Stimulated activated naive CD8-positive, alpha-beta T cell treated with anti-CD3 and anti-CD28 coated beads, Interleukin-15, amount 100 ng/mL, for 72 hours (primary cell): ENCODE data around the gene MMP7.

Source experiments
- ATAC-seq: fragments of 150-1000 bp; cut with Tn5 transposase; 2 replicates; pipeline ENCODE4 v1.10.0; 2021; ENCODE audit warnings: mild to moderate bottlenecking, moderate library complexity
- DNase-seq, 2 donors: peaks; one replicate each; pipeline ENCODE4 v3.0.0; 2021 to 2022
- H3K27ac Mint-ChIP-seq, 2 donors: one replicate each; pipeline ENCODE4 v1.8.0; 2022; ENCODE audit warnings: mild to moderate bottlenecking in 2 of 2, mixed read lengths in 2 of 2, moderate library complexity in 2 of 2
- H3K27me3 Mint-ChIP-seq: one replicate; pipeline ENCODE4 v1.8.0; 2022; ENCODE audit warnings: mixed read lengths
- H3K4me1 Mint-ChIP-seq: one replicate; pipeline ENCODE4 v1.8.0; 2022; ENCODE audit warnings: mild to moderate bottlenecking, mixed read lengths
- H3K4me3 Mint-ChIP-seq, 2 donors: one replicate each; pipeline ENCODE4 v1.8.0; 2022; ENCODE audit warnings: mild to moderate bottlenecking in 2 of 2, mixed read lengths in 2 of 2, moderate library complexity in 1 of 2
- H3K9me3 Mint-ChIP-seq, 2 donors: one replicate each; pipeline ENCODE4 v1.8.0; 2022; ENCODE audit warnings: mixed read lengths in 2 of 2

The MMP7 gene, protein sequence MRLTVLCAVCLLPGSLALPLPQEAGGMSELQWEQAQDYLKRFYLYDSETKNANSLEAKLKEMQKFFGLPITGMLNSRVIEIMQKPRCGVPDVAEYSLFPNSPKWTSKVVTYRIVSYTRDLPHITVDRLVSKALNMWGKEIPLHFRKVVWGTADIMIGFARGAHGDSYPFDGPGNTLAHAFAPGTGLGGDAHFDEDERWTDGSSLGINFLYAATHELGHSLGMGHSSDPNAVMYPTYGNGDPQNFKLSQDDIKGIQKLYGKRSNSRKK

DNA sequence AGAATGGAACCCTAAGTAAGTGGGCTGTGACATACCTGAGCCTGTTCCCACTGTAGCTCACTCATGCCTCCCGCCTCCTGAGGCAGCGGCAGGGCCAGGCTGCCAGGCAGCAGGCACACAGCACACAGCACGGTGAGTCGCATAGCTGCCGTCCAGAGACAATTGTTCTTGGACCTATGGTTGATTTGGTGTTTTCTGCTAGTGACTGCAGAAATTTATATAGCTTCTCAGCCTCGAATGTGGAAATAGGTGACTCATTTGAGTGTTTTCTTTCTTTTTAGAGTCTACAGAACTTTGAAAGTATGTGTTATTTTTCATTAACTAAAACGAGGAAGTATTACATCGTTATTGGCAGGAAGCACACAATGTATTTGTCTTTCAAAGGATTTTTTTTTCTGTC is at the start of gene MMP7:
MMP7 (minus strand) TSS at position 190 of the 400 bp plus-strand sequence; CDS start at position 143, 47 bp downstream.
- Mint-ChIP-seq H3K4me1 (no peaks in the 10 kb centered on the region), H3K9me3 (no peaks in the 10 kb centered on the region), H3K4me3 (no peak within 1 kb of the TSS), H3K27ac (peak within 1 kb of the TSS in 1 of 2 donors; percentile 15), H3K27me3 (no peaks in the 10 kb centered on the region)
- DNase-seq (no peak), ATAC-seq (peak; percentile 40)

DNA sequence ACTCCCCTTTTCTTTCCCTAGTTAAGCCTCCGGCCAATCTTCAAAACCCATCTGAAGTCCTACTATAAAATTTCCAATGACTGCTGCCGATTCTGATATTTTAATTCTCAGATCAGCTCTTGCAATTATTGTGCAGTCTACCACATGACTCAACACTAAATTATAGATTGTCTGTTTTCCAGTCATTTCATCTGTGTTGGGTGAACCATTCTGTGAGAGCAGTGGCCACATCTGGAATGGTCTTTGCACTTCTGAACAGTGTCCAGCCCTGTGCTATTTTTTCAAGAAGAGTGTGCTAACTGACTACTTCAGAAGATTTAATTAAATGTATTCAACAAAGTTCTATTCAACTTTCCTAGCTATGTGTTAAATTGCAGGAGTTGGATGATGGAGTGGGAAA is 47.2 kb upstream of the MMP7 start:
- Mint-ChIP-seq H3K4me1 (peaks cover 36% of the 10 kb centered on the region), H3K27me3 (no peaks in the 10 kb centered on the region), H3K9me3 (no peaks in the 10 kb centered on the region), H3K4me3 (no peak overlapping the region), H3K27ac (no peak overlapping the region)
- ATAC-seq (peak; percentile 46), DNase-seq (no peak)

DNA sequence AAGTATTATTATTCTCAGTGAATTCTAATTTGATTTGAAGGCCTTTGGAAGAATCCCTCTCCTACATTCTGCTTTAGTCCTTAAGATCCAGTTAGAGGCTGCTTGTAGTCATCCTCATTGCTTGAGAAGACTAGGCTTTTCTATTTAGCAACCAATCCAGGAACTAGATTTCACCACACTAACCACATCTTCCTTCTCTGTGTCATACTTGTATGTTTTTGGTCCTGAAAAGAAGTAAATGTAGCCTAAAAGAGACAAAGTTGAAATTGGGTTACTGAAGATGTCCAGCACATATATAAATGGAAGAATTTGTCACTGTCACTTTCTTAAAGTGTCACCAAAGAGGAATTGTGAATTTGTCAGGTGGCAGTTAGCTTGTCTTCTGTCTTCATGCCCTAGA is 46.6 kb upstream of the MMP7 start:
- H3K27ac Mint-ChIP-seq, result no peak overlapping the region

DNA sequence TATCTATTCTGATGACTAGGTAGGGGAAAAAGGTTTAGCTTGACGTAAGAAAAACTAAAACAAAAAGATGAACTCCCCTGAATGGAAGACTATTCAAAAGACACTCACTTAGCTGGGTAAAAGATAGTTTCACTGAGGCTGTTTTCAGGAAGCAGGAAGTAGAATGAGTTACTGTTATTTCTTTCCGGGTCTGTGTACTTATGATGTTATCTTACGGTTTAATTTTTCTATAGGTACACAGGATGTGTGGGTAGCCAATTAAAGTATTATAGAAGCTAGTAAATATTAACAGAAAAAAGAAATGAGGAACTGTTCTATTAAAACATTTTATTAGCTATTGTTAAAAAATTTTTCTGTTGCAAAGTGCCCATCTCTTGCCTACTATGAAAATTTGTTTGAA is 45.8 kb upstream of the MMP7 start:
- Mint-ChIP-seq H3K4me3 (peak overlapping the region in 1 of 2 donors; percentile 30), H3K27ac (peak overlapping the region in 1 of 2 donors; percentile 36), H3K27me3 (no peaks in the 10 kb centered on the region), H3K4me1 (peaks cover 30% of the 10 kb centered on the region), H3K9me3 (peaks cover 0 to 8% of the 10 kb centered on the region in 2 donors)
- ATAC-seq, result no peak
- no peak for DNase-seq

More for the DNA sequence above, 46.6 kb upstream of the MMP7 start:
- peak; percentile 70 for ATAC-seq
- Mint-ChIP-seq H3K9me3 (peaks cover 0 to 2% of the 10 kb centered on the region in 2 donors), H3K4me1 (peaks cover 32% of the 10 kb centered on the region), H3K27me3 (no peaks in the 10 kb centered on the region), H3K4me3 (no peak overlapping the region)
- DNase-seq, result no peak

DNA sequence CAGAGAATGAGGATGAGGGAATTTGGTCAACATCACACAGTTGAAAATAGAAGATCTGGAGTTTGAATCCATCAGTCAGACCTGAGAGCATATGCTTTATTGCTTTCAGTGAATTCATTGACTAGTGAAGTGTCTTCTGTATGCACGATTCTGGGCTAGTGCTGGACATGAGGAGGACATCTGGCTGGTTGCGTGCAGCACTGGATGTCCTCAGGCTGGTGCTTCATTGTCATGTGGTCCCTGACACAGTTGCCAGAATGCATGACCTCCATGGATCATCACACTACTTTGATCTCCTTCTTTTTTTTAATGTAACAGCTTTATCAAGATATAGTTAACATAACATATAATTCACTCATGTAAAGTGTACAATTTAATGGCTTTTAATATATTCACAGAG is 44.5 kb upstream of the MMP7 start:
- ATAC-seq (no peak), DNase-seq (no peak)
- no peak overlapping the region for H3K27ac Mint-ChIP-seq
- H3K27me3 Mint-ChIP-seq, result no peaks in the 10 kb centered on the region
- H3K4me3 Mint-ChIP-seq, result no peak overlapping the region
- H3K9me3 Mint-ChIP-seq, result peaks cover 0 to 8% of the 10 kb centered on the region in 2 donors
- peaks cover 24% of the 10 kb centered on the region for H3K4me1 Mint-ChIP-seq

DNA sequence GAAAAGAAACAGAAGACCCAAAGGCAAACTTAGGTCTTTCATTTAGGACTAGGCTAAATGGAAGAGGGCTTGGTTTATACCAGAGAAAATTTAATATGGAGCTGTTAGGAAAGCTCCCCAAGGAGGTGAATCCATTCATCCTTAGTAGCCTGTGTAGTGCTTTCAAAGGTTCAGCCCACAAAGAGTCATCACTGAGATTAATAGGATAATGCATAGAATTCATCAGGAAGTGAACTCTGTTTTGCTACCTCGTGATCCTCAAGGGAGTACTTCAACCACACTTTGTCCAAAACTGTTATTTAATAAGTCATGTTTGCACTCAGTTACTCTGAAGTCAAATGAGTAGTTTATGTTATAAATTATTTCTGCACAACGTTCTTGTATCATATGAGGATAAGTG is 43.3 kb upstream of the MMP7 start:
- no peak overlapping the region for H3K27ac Mint-ChIP-seq
- ATAC-seq, result no peak
- H3K27me3 Mint-ChIP-seq, result no peaks in the 10 kb centered on the region

DNA sequence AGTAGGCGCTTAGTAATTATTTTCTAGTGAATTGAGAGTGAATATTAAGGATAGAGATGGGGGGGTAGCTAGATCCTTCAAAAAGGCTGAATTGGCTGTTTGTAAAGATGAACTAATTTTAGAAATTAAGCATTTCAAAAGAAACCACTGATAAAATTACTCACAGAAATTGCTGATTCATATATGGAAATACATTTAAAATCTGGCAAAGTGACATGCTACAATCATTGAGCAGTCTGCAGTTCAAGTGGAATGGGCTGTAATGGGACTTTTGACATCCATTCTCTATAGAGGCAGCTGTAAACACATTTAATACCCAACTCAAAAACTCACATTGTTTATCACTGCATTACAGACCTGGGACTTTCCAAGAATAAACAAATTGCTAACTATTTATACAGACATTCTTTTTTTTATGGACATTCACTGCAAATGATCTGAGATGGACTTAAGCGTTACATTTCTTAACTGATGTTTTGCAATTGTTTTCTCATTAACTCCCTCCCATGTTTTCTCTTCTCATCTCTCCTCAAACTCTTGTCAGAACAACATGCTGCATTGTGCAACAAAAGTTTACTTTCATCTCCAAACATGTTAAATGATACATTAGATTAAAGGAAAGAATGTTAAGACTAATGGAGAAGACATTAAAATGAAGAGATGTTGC is 42.1 kb upstream of the MMP7 start:
- Mint-ChIP-seq H3K4me1 (peaks cover 20% of the 10 kb centered on the region), H3K27me3 (no peaks in the 10 kb centered on the region)
- no peak for DNase-seq

More for the DNA sequence above, 43.3 kb upstream of the MMP7 start:
- H3K9me3 Mint-ChIP-seq, result peaks cover 8 to 15% of the 10 kb centered on the region in 2 donors
- DNase-seq, result no peak
- H3K4me3 Mint-ChIP-seq, result no peak overlapping the region
- peaks cover 22% of the 10 kb centered on the region for H3K4me1 Mint-ChIP-seq

DNA sequence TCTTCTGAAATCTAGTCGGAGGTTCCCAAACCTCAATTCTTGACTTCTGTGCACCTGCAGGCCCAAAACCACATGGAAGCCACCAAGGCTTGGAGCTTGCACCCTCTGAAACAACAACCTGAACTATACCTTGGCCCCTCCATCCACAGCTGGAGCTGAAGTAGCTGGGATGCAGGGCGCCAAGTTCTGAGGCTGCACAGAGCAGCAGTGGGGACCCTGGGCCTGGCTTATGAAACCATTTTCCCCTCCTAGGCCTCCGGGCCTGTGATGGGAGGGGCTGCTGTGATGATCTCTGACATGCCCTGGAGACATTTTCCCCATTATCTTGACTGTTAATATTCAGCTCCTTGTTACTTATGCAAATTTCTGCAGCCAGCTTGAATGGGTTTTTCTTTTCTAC is 38.3 kb upstream of the MMP7 start:
- no peak for DNase-seq
- ATAC-seq, result no peak
- H3K27me3 Mint-ChIP-seq, result no peaks in the 10 kb centered on the region
- no peak overlapping the region for H3K27ac Mint-ChIP-seq
- H3K9me3 Mint-ChIP-seq, result peaks cover 28 to 40% of the 10 kb centered on the region in 2 donors
- peaks cover 3% of the 10 kb centered on the region for H3K4me1 Mint-ChIP-seq
- no peak overlapping the region for H3K4me3 Mint-ChIP-seq

More for the DNA sequence above, 42.1 kb upstream of the MMP7 start:
- no peak overlapping the region for H3K27ac Mint-ChIP-seq
- peaks cover 17 to 26% of the 10 kb centered on the region in 2 donors for H3K9me3 Mint-ChIP-seq
- no peak for ATAC-seq
- H3K4me3 Mint-ChIP-seq, result no peak overlapping the region

DNA sequence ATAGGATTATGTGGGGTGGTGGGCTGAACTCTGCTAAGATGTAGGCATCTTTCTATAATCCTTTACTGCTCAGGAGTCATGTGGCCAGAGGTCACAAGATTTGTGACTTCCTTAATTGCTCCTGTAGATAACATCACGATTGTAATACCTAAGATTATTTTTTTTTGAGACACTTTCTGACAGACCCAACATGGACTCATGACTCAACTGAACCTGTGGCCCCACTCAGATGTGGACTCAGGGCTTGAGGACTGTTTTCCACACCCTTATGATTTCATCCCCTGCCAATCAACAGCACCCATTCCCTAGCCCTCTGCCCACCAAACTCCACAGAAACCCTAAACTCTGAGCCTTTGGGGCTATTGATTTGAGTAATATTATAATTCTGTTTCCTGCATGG is 35.6 kb upstream of the MMP7 start:
- Mint-ChIP-seq H3K9me3 (peaks cover 28 to 32% of the 10 kb centered on the region in 2 donors), H3K4me1 (peaks cover 30% of the 10 kb centered on the region)
- ATAC-seq, result no peak

DNA sequence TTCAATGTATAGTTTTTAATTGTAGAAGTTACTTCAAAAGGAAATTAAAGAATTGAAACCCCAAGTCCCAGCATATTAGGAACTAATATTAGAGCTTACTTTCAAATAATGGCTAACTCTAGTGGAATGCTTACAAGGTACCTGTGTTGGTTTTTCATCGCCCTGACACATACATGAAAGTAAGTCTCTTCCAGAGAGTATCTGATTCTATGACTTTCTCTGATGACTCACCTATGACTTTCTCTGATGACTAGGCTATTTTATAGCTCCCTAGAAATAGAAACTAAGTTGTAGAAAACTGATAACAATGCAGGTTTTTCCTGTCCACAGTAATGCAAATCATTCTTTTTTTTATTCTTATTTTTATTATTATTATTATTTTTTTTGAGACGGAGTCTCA is 33.6 kb upstream of the MMP7 start:
- DNase-seq, result no peak
- H3K9me3 Mint-ChIP-seq, result peaks cover 22 to 25% of the 10 kb centered on the region in 2 donors
- no peak overlapping the region for H3K4me3 Mint-ChIP-seq
- no peaks in the 10 kb centered on the region for H3K27me3 Mint-ChIP-seq
- H3K4me1 Mint-ChIP-seq, result peaks cover 49% of the 10 kb centered on the region
- ATAC-seq, result peak; percentile 90
- H3K27ac Mint-ChIP-seq, result peak overlapping the region in 1 of 2 donors; percentile 44

More for the DNA sequence above, 35.6 kb upstream of the MMP7 start:
- no peaks in the 10 kb centered on the region for H3K27me3 Mint-ChIP-seq
- H3K4me3 Mint-ChIP-seq, result no peak overlapping the region
- no peak for DNase-seq
- H3K27ac Mint-ChIP-seq, result no peak overlapping the region

DNA sequence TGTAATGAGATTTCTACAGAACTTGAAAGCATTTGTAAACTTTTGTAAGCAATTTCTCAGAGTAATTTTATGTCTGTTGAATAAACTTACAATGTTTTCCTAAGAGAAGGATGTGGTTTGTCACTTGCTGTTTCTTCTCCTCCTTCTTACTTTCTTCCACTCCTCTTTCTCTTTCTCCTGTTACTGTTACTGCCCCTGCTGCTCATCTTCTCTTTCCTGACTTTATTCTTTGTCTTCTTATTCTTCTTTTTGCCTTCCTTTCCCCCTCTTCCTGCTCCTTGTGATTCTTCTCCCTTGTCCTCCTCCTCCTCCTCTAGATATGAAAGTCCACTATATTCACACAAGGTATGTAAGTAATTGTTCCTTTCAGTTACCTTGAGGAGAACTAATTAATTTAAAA is 31.1 kb upstream of the MMP7 start:
- Mint-ChIP-seq H3K4me1 (peaks cover 52% of the 10 kb centered on the region), H3K9me3 (peaks cover 5 to 8% of the 10 kb centered on the region in 2 donors), H3K4me3 (peak overlapping the region; percentile 23 to 43), H3K27me3 (no peaks in the 10 kb centered on the region), H3K27ac (peak overlapping the region in 1 of 2 donors; percentile 22)
- ATAC-seq, result no peak
- DNase-seq, result no peak

DNA sequence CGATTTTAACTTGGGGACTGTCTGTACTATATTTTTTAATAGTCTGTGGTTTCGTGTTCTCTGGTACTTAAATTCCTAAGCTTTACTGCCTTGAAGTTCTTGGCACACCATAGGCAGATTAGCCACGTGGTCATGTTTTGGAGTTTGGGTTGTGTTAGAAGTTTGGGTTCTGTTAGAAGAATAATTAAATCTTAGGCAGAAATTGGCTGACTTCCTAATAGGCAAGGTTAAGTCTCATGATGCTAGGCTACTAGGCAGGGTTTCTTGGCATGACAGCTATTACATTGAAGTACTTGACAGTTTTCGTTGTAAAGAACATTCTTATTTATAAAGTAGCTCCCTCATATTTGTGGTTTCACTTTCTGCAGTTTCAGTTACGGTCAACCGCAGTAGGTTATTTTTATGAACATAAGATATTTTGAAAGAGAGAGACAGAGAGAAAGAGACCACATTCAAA is 30.0 kb upstream of the MMP7 start:
- ATAC-seq (peak; percentile 81), DNase-seq (peak in 1 of 2 donors; percentile 18)
- H3K27ac Mint-ChIP-seq, result peak overlapping the region in 1 of 2 donors; percentile 37
- H3K4me3 Mint-ChIP-seq, result peak overlapping the region; percentile 66 to 72
- no peaks in the 10 kb centered on the region for H3K27me3 Mint-ChIP-seq
- H3K9me3 Mint-ChIP-seq, result no peaks in the 10 kb centered on the region
- H3K4me1 Mint-ChIP-seq, result peaks cover 52% of the 10 kb centered on the region

DNA sequence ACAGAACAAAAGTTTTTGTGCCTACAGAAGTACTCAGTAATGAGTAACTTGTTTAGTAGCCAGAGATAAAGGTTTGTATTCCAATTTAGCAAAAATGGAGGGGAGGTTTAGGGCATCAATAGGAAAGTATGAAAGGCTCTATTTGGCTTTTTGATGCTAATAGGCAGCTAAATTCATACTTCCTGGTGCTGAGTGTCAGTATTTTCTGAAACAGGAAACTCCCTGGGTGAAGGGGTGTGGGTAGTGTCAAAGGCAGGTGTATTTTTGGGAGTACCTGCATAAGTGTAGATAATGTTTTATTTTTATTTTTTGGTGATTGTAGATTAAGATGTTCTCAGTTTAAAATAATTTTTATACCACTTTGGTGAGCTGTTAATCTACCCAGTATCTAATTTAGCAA is 29.3 kb upstream of the MMP7 start:
- DNase-seq (no peak), ATAC-seq (no peak)
- H3K9me3 Mint-ChIP-seq, result no peaks in the 10 kb centered on the region
- H3K4me3 Mint-ChIP-seq, result peak overlapping the region in 1 of 2 donors; percentile 19
- no peak overlapping the region for H3K27ac Mint-ChIP-seq
- no peaks in the 10 kb centered on the region for H3K27me3 Mint-ChIP-seq
- H3K4me1 Mint-ChIP-seq, result peaks cover 52% of the 10 kb centered on the region

DNA sequence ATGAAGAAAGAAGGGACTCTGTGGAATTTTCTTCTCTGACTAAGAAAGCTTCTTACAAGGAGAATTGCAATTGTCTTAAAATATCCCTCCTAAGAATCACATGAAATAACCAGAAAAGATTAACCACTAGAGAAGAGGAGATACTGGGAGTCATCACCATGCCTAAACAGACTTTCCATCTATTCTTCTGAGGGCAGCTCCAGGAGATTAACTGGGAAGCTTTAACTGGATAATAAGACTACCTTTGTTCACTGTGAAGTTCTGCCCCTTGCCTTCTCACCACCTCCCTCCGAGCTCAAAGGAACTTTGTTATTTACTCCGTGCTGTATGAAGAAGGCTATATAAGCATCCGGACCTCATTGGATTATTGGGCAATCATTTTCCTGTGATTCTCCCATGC is 24.5 kb upstream of the MMP7 start:
- H3K9me3 Mint-ChIP-seq, result no peaks in the 10 kb centered on the region
- peaks cover 12% of the 10 kb centered on the region for H3K4me1 Mint-ChIP-seq
- DNase-seq, result no peak
- no peaks in the 10 kb centered on the region for H3K27me3 Mint-ChIP-seq
- H3K4me3 Mint-ChIP-seq, result no peak overlapping the region
- H3K27ac Mint-ChIP-seq, result no peak overlapping the region
- no peak for ATAC-seq

DNA sequence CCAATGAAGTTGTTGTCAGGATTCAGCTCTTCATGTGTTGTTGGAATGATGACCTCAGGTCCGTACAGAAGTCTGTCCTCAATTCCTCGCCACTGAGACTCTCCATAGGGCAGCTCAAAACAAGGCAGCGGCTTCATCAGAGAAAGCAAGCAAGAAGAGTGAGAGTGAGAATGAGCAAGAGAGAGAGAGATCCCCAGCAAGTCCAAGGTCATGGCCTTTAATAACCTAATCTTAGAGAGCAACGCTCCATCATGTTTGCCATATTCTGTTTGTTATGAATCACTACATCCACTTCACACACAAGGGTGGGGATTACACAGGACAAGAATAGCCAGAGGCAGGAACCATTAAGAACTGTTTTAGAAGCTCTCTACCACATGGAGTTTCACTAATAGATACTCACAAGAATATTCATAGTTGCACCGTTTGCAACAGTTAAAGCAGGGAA is 23.3 kb upstream of the MMP7 start:
- ATAC-seq, result no peak
- H3K4me1 Mint-ChIP-seq, result peaks cover under 1% of the 10 kb centered on the region
- no peaks in the 10 kb centered on the region for H3K27me3 Mint-ChIP-seq
- H3K27ac Mint-ChIP-seq, result no peak overlapping the region
- DNase-seq, result no peak
- H3K9me3 Mint-ChIP-seq, result no peaks in the 10 kb centered on the region
- H3K4me3 Mint-ChIP-seq, result no peak overlapping the region
